CD14-positive monocyte (primary cell): ENCODE measurements around the gene CEP131. TPM values are rescaled to one million over a fixed set of nuclear protein-coding genes. Genes with fewer than 3 reads are reported as not detected.

Experiments used
- DNase-seq, 3 donors: peaks; one replicate each; pipeline ENCODE4 v3.0.0-alpha.2; 2011 to 2022
- H2AFZ ChIP-seq: 2 replicates; pipeline ENCODE4 v1.6.0; 2012; ENCODE audit warnings: mild to moderate bottlenecking, low read depth, low read length, inconsistent platforms; ENCODE audit not compliant: insufficient read depth, poor library complexity, severe bottlenecking
- H3K27ac ChIP-seq, 2 donors: 1 replicate in 1 of 2; 2 replicates in 1 of 2; pipeline ENCODE4 v1.5.1; 2012 to 2013; ENCODE audit warnings: low read length in 2 of 2, control low read depth in 1 of 2, inconsistent platforms in 1 of 2, low read depth in 1 of 2, mild to moderate bottlenecking in 1 of 2
- H3K27me3 ChIP-seq, 2 donors: one replicate each; pipeline versions ENCODE4 v1.6.0 to v1.6.1; 2011 to 2013; ENCODE audit warnings: low read length in 2 of 2; ENCODE audit not compliant: control insufficient read depth in 2 of 2, insufficient read depth in 2 of 2
- H3K36me3 ChIP-seq, 2 donors: replicated peaks in 1 of 2; 1 replicate in 1 of 2; 2 replicates in 1 of 2; pipeline versions ENCODE4 v1.5.1 to v1.6.1; 2012 to 2013; ENCODE audit warnings: low read length in 2 of 2, control low read depth in 1 of 2, inconsistent platforms in 1 of 2, mild to moderate bottlenecking in 1 of 2; ENCODE audit not compliant: insufficient read depth in 2 of 2, control insufficient read depth in 1 of 2
- H3K4me1 ChIP-seq, 2 donors: 1 replicate in 1 of 2; 2 replicates in 1 of 2; pipeline versions ENCODE4 v1.5.1 to v1.6.1; 2012 to 2013; ENCODE audit warnings: low read length in 2 of 2, control low read depth in 1 of 2, inconsistent platforms in 1 of 2, mild to moderate bottlenecking in 1 of 2, moderate library complexity in 1 of 2; ENCODE audit not compliant: insufficient read depth in 2 of 2, control insufficient read depth in 1 of 2
- H3K4me2 ChIP-seq: replicated peaks from 2 replicates; pipeline ENCODE3; 2012; ENCODE audit warnings: low read length, moderate library complexity, mild to moderate bottlenecking; ENCODE audit not compliant: poor library complexity, severe bottlenecking; ENCODE audit errors: extremely low read depth
- H3K4me3 ChIP-seq, 3 experiments: fragments of 200-600 bp in 1 of 3; sonication (generic) in 1 of 3; replicated peaks in 1 of 3; 1 replicate in 2 of 3; 2 replicates in 1 of 3; pipeline ENCODE4 v1.5.1; 2011 to 2013; ENCODE audit warnings: low read length in 3 of 3, mild to moderate bottlenecking in 3 of 3, control low read depth in 2 of 3, low read depth in 2 of 3, inconsistent platforms in 1 of 3, moderate library complexity in 1 of 3
- H3K79me2 ChIP-seq: 2 replicates; pipeline ENCODE4 v1.6.0; 2012; ENCODE audit warnings: mild to moderate bottlenecking, control low read depth, inconsistent platforms, low read length, moderate library complexity; ENCODE audit not compliant: insufficient read depth
- H3K9ac ChIP-seq: 2 replicates; pipeline ENCODE4 v1.6.0; 2017; ENCODE audit warnings: low read length, mild to moderate bottlenecking; ENCODE audit not compliant: insufficient read depth, poor library complexity, severe bottlenecking
- H3K9me3 ChIP-seq, 2 donors: replicated peaks in 1 of 2; 1 replicate in 1 of 2; 2 replicates in 1 of 2; pipeline versions ENCODE4 v1.5.1 to v1.6.1; 2012 to 2013; ENCODE audit warnings: low read length in 2 of 2, control low read depth in 1 of 2; ENCODE audit not compliant: control insufficient read depth in 1 of 2, insufficient read depth in 1 of 2
- H4K20me1 ChIP-seq: 2 replicates; pipeline ENCODE4 v1.6.0; 2012; ENCODE audit warnings: mild to moderate bottlenecking, low read length, control low read depth, moderate library complexity; ENCODE audit not compliant: insufficient read depth
- H3K27ac Mint-ChIP-seq, 7 donors: one replicate each; pipeline ENCODE4 v1.8.0; 2020; ENCODE audit warnings: mild to moderate bottlenecking in 7 of 7, mixed read lengths in 7 of 7, moderate library complexity in 6 of 7, inconsistent platforms in 2 of 7
- H3K27me3 Mint-ChIP-seq, 3 donors: one replicate each; pipeline ENCODE4 v1.8.0; 2021 to 2022; ENCODE audit warnings: low read depth in 3 of 3, mild to moderate bottlenecking in 3 of 3, mixed read lengths in 3 of 3, moderate library complexity in 3 of 3, inconsistent platforms in 1 of 3
- H3K36me3 Mint-ChIP-seq, 2 donors: one replicate each; pipeline ENCODE4 v1.8.0; 2020; ENCODE audit warnings: mixed read lengths in 2 of 2, inconsistent platforms in 1 of 2, mild to moderate bottlenecking in 1 of 2
- H3K4me1 Mint-ChIP-seq: one replicate; pipeline ENCODE4 v1.8.0; 2020; ENCODE audit warnings: mild to moderate bottlenecking, mixed read lengths
- H3K4me3 Mint-ChIP-seq, 2 donors: one replicate each; pipeline ENCODE4 v1.8.0; 2020; ENCODE audit warnings: mild to moderate bottlenecking in 2 of 2, mixed read lengths in 2 of 2, moderate library complexity in 1 of 2
- H3K9me3 Mint-ChIP-seq, 7 donors: one replicate each; pipeline ENCODE4 v1.8.0; 2020 to 2022; ENCODE audit warnings: mixed read lengths in 7 of 7, mild to moderate bottlenecking in 6 of 7, moderate library complexity in 6 of 7, inconsistent platforms in 2 of 7
- CTCF ChIP-seq: fragments of 200-600 bp; IDR thresholded peaks from one replicate; pipeline ENCODE4 v1.8.0; 2022; ENCODE audit warnings: antibody characterized with exemption, mild to moderate bottlenecking
- WGBS: methylation state at CpG from one replicate; pipeline ENCODE4 v1.1.5; 2013; ENCODE audit warnings: missing lambda C conversion rate; ENCODE audit not compliant: insufficient coverage; 5-methylcytosine and 5-hydroxymethylcytosine counted together
- intact Hi-C, 2 donors: fragments of 100-400 bp; cut with micrococcal nuclease; formaldehyde crosslinking; loops; one replicate each; pipeline versions ENCODE4 v1.15.0 to v1.15.1; 2023
- polyA plus RNA-seq, 3 donors: library from polyadenylated mRNA; depleted of rRNA in 1 of 3; unstranded in 2 of 3; stranded (reverse) in 1 of 3; fragments of 300-500 nt in 2 of 3; fragments of >200 nt in 1 of 3; fragmentation: Illumina TruSeq in 2 of 3; gene quantifications; 1 replicate in 2 of 3; 2 replicates in 1 of 3; pipeline ENCODE4 v1.2.3, GENCODE V29; 2012 to 2021

CEP131 gene
- polyA plus RNA-seq, 3 donors = 0.69 to 9.7 (median 1.0) TPM

- peaks cover 12% of the 10 kb centered on the region for H3K79me2 ChIP-seq
- peaks cover 14% of the 10 kb centered on the region for H3K4me1 Mint-ChIP-seq
- peaks cover 0 to 26% of the 10 kb centered on the region in 2 donors for H3K27me3 ChIP-seq
- H3K36me3 ChIP-seq = no peaks in the 10 kb centered on the region
- H2AFZ ChIP-seq = no peak overlapping the region
- peaks cover 20 to 44% (median 27%) of the 10 kb centered on the region in 3 donors for H3K27me3 Mint-ChIP-seq
- H3K9me3 Mint-ChIP-seq = peaks cover 0 to 1% (median 0%) of the 10 kb centered on the region in 7 donors
- peaks cover 0 to 2% of the 10 kb centered on the region in 2 donors for H3K36me3 Mint-ChIP-seq
- no peak overlapping the region for H3K27ac Mint-ChIP-seq
- H3K4me1 ChIP-seq = peaks cover 29% of the 10 kb centered on the region in 2 donors
- no peak overlapping the region for H3K4me2 ChIP-seq
- 96% methylated on average over 14 of the region's 15 CpGs for WGBS
- H3K9ac ChIP-seq = no peak overlapping the region
- TF ChIP-seq CTCF = no peak
- no peak overlapping the region for H3K4me3 Mint-ChIP-seq
- no peak overlapping the region for H3K4me3 ChIP-seq
- intact Hi-C loops = no loop called here
- no peak overlapping the region for H3K27ac ChIP-seq
- no peaks in the 10 kb centered on the region for H4K20me1 ChIP-seq
- DNase-seq = no peak
- no peaks in the 10 kb centered on the region for H3K9me3 ChIP-seq
Observed at GRCh38 chr17:81163703-81164370, 58.9 kb downstream of the CEP131 start.

GRCh38 chr17:81163051-81163695 is 59.6 kb downstream of the CEP131 start:
- Histone ChIP-seq H3K36me3 (no peaks in the 10 kb centered on the region), H3K9me3 (no peaks in the 10 kb centered on the region), H3K79me2 (peaks cover 19% of the 10 kb centered on the region), H3K4me2 (no peak overlapping the region), H3K4me1 (peaks cover 33 to 36% of the 10 kb centered on the region in 2 donors), H3K4me3 (no peak overlapping the region), H2AFZ (no peak overlapping the region), H4K20me1 (no peaks in the 10 kb centered on the region), H3K27me3 (peaks cover 0 to 26% of the 10 kb centered on the region in 2 donors), H3K27ac (no peak overlapping the region), H3K9ac (no peak overlapping the region)
- Mint-ChIP-seq H3K4me1 (peaks cover 19% of the 10 kb centered on the region), H3K27ac (no peak overlapping the region), H3K9me3 (peaks cover 0 to 1% (median 0%) of the 10 kb centered on the region in 7 donors), H3K4me3 (no peak overlapping the region), H3K36me3 (peaks cover 0 to 2% of the 10 kb centered on the region in 2 donors), H3K27me3 (peaks cover 20 to 44% (median 27%) of the 10 kb centered on the region in 3 donors)
- no peak for DNase-seq
- intact Hi-C loops = no loop called here
- no peak for TF ChIP-seq CTCF
- 91% methylated on average over 17 of the region's 19 CpGs for WGBS
